Stimulated activated CD4-positive, alpha-beta T cell treated with anti-CD3 and anti-CD28 coated beads, TNF-alpha, amount 100 ng/mL, for 24 hours (primary cell): Measurements from ENCODE around the gene DGKG.

Experiments used
- DNase-seq, 3 experiments: peaks; one replicate each; pipeline ENCODE4 v3.0.0-alpha.2; 2020; ENCODE audit warnings: low read depth in 3 of 3

Gene DGKG

DNA sequence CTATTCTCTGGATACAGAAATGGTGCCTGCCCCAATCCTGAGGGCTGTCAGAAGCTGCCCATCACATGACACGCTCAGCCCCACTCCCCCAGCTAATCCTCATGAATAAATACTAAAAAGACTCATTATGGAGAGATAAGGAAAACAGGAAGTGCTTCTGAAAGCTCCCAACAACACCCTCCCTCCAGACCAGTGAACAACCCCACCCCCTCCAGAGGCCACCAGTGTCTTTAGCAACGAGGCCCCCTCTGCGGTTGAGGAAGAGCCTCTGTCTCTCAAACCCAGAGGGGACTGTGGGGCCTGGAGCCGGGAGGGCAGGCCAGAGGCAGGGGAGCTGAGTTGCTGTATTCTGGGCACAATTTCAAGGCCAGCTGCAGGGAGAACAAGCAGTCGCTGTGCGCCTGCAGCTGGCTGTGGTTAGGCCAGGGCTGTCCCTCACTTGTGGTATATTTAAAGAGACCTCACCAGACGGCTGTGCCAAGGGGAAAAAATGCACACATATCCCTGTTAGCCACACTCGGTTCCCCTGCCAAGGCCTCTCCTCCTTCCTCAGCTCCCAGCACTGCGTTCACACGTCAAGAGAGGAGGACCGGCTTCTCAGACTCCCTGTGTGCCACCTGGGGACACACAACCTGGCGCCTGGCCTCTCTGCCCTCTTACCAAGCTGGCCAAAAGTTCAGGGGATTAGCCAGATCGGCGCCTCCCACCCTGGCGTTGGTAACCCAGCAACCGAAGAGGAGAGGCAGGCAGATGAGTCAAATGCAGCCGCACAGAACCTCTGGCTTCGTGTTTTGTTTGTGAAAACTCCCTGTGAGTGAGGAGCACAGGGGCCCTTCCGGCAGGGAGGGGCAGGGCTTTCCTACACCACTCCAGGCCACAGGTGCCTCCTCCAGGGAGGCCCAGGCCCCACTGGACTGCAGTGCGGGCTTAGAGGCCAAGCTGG lies 152.0 kb downstream of the DGKG start:
- DNase-seq: no peak

DNA sequence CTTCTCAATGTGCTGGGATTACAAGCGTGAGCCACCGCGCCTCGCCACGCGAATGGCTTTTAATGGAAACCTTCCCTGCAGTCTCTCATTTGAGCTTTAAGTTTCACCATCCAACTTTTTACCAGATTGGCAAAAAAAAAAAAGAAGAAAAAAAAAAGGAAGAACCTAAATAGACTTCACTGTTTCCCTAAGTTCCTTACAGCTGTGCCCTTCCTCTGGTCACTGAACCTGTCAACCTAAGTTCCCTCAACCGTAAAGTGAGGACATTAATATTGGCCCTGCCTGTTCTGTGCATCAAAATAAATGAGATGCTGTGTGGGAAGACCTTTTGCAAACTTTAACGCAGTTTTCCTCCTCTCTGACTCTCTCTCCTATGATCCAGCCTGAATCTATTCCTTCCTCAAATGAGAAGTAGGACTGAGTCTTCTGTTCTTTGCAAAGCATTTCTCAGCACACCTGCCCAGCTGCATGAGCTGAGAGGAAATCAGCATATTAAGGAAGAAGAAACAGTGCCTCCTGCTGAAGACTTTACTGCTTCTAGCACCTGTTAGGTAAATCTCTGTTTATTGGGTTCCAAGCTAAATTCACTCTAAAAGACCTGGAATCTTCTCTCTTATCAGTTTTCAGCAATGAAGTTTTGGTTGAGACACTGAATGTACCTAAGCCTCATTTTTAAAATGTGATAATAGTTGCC lies 153.6 kb downstream of the DGKG start:
- DNase-seq: no peak

DNA sequence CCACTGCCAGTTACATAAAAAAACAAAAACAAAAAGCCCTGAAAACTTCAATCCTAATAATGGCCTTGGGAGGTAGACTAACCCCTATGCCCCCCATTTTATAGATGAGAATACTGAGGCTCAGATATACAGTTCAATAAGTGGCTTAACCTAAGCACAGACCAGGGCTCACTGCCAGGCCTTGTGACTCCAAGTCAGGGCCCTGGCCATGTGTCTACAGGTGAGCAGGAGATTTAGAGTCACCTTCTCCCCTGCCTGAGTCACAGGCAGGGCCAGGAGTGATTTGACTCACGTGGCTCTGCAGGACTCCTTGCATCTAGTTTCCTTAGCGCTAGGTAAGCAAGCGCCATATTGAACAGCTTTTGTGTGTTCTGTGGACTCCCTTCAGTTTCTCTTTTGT lies 154.5 kb downstream of the DGKG start:
- DNase-seq: no peak

DNA sequence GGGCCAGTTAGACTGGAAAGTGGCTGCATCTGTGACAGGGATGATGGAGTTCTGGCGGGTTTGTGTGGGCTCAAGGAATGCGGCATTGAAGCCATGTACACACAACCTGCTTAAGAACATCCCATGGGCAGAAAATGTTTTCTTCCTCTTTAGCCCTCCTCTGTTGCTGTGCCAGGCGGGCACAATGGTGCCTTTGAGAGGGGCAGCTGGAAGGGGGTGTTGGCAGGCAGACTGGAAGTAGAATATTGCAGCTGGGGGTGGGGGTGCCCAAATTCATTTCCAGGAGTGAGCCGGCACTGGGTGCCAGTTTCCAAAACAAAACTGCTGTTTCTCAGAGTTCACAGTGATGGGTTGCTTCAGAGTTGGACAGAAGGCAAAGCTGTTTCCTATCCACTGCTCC lies 161.3 kb downstream of the DGKG start:
- DNase-seq: no peak

DNA sequence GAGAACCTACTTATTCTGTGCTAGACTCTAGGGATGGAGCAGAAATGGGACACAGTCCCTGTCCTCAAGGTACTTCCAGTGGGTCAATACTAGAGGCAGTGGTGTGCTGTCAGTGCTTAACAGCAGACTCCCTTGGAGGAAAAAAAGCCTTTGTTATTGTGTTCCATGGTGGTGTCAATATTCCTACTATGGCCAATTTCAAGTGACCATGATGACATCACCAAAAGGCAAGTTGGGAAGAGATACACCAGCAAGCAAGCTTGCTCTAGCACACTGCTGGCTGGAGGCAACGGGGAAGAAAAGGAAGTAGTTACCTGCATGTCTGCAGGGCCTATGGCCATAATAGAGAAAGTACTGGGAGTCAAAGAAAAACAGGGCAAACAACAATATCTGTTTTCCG lies 163.6 kb downstream of the DGKG start:
- no peak for DNase-seq

DNA sequence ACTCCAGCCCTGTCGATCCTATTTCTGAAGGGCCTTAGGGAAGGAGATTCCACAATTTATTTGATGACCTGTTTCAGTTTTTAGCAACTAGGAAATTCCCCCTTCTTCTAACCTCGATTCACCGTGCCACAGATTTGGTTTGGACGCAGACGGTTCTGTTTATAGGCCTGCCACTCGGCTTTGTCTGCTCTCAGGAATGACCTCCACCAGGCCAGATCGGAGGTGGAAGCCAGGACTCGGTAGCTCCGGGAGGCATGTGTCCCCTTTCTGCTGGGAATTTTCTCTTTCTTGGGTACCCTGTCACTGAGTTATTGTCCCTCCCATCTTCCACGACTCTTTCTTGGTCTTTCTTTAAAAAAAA lies 167.6 kb downstream of the DGKG start:
- no peak for DNase-seq

DNA sequence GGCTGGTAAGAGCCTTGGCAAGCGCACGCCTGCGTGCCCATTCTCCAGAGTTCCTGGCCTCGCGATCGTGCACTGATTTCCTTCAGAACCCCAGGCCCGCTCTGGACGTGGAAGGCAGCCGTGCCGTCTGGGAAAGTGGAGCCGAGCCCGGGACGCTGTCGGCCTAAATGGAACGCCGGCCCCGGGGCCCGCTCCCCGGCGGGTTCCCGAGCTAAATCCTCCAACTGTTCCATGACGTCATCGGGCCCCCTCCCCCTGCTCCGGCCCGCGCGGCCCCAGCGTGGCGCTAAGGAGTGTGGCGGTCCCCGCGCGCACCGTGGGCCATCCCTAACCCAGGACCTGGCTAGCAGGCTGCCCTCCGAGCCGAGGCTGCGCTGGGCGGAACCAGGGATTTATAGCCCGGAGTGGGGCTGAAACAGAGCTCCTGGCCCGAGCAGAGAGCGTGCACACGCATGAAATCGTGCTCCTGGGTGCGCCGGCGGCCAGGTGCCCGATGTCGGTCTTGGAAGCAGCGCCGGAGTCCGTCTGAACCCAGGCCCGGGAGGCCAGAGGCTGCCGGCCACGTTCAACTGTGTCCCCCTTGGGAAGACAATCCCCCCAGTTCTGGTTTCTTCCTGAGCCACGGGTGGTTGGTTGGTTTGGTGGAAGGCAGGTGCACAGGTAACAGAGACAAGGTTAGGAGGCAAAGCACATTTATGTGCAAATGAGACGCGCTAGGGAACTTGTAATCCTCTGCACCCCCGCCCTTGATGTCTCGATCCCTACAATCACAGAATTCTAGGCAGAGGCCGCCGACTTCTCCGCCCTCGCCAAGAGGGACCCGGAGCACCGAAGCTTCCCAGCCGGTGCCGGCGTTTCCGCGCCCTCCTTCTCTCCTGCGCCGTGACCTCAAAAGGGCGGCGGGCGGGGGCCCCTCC lies 168.2 kb downstream of the DGKG start:
- no peak for DNase-seq

DNA sequence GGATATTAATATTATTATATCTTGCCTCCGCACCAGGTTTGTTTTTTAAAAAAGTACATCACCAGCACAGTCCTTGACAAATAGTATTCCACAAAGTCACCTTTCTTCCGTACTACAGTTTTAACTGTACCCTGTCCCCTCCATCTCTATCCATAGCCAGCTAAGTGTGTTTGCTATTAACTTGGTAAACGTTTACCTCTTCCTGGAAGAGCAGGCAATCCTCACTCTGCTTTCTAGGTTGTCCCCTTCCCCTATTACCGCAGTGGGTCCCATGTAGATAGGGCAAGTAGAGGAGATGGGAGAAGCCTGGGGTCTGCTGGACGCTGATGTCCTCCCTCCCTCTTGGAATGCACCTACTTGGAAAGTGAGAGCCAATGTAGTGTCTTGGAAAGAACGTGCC lies 169.2 kb downstream of the DGKG start:
- no peak for DNase-seq

DNA sequence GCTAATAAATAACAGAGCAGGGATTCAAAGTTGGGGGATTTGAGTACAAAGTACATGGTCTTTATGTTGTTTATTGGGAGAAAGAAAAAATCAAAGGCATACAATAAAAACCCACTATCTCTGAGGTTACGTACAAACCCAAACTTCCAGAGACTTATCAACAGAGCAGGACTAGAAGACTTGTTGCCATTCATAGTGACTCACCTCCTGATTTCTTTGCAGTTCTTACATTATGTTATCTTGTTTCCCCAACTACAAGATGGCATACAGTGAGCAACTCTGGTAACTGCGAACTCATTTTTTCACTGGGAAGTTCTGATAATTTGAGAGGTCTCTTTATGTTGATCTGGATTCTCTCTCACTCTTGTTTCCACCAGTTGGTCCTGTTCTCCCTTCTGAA lies 172.5 kb downstream of the DGKG start:
- DNase-seq: no peak

DNA sequence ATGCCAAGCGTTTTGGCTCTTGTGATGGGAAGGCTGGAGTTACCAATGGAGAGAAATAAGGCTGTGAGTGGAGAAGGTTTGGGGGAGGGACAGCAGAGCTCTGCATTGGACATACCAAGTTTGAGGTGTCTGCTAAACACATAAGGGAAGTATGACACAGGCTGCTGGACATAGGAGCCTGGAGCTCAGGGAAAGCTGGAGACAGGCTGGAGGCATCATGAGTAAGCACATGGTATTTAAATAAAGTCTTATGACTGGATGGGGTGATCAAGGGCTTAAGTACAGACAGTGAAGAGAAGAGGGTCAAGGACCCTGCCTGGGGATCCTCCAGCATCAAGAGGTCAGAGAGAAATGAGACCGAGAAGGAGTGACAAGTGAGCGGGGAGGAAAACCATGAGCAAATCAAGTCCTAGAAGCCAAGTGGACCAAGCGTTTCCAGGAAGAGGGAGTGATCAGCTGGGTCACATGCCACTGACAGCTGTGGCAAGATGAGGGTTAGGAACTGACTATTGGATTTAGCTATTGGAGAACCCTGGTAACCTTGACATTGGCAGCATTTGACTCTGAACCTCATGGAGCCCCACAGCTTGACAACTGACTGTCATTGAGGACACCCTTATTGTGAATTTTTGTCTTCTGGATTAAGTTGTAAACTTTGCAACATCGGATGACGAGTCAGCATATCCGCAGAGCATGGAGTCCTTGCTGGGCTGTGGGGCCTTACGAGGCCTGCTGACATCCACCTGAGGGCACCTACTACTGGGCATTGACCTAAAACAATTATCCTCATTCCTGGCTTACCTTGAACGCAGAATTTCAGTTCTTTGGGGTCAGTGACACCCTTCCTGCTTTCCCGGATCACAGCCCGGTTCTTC lies 174.4 kb downstream of the DGKG start:
- DNase-seq: no peak

DNA sequence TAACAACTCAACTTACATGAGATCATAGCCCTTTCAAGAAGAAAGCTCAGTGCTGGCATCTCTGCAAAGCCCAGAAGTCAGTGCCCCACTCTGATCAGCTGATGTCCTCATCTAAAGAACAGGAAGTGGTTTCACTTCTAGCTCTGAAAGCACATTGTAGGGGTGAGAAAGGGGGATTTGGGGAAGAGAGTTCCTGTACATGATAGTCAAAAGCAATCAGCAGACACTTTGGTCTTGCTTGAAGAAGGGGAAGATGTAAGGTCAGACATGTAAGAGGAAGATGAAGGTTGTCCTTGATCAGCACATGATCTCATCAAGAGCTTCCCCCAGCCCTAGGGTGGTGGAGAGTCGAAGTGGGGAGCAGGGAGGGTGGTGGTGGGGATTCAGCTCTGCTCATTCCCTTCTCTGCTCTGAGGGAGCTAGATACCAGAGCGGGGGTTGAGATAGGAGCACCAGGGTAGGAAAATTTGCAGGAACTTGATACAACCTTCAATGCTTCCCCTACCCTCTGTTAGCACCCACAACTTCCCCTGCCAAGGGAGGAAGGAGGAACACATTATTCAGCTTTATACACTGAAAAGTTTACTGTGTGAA lies 176.7 kb downstream of the DGKG start:
- DNase-seq: no peak

DNA sequence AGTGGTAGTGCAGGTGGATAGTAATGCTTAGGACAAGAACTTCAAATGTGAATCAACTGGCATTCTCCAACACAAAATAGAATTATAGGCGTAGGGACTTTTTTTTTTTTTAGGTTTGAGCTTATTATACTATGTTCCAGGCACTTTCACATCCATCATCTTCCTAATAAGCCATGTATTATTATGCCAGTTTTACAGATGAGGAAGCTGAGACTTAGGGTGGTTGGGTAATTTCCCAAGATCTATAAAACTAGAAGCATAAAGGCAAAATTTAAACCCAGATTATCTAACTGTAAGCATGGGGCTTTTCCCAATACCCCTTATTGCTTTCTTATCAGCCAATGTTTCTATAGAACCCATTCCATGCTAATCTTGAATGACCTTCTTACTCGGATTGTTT lies 178.0 kb downstream of the DGKG start:
- DNase-seq: no peak

DNA sequence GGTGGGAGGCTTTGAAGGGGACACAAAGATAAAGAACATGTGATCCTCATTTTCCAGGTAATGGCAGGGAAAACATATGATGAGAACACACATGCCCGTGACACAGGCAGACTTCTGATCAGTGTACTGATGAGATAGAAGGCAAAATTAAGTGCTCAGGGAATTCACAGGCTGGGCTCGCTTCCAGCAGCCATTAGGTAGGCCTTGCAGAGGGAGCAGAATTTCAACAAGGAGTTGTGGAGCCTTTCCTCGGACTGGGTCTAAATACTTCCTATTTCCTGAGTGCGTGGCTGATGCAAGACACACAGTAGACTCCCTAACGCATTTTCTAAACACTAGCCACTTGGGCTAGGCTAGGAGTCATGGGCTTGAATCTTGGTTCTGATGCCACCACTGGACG lies 179.2 kb downstream of the DGKG start:
- no peak for DNase-seq

DNA sequence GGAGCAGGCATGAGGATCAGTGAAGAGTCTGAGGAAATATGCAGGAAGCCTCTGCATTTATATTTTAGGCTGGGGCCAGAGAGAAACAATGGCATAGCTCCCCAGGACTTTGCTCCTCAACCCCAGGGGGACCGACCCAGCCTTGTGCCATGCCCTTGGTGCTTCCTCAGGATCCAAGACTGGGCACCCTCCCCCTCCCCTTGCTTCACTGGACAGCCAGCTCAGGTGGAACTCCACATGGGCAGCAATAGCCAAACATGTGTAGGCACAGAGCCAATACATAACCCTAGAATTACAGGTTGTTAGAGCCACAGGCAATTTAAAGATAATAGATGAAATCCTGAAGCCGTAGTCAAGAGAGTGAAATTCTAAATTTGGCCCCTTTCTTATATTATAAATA lies 180.1 kb downstream of the DGKG start:
- DNase-seq: no peak

DNA sequence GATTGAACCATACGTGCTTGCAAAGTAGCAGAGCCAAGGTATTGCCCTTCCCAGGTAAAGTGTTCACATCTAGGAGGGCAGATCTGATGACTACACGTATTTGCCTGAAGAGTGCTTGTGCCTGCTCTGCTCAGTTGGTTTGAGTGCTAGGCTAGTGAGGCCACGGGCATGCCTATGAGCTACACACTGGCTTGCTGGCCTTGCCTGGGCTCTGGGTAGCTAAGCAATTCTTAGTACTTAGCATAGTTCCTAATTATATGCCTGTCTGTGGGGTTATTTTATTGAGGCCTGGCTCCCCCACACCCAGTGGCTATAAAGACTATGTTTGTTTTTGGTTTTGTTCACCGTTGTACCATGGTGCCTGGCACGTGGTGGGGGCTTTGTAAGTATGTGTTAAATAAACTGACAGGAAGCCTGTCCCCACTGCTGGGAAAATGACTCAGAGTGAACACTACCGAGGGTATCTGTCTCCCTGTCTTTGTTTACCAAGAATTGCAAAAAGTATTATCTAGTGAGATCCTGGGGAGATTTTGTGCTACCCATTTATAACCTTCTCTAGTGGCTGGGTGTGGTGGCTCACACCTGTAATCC lies 181.0 kb downstream of the DGKG start:
- no peak for DNase-seq

DNA sequence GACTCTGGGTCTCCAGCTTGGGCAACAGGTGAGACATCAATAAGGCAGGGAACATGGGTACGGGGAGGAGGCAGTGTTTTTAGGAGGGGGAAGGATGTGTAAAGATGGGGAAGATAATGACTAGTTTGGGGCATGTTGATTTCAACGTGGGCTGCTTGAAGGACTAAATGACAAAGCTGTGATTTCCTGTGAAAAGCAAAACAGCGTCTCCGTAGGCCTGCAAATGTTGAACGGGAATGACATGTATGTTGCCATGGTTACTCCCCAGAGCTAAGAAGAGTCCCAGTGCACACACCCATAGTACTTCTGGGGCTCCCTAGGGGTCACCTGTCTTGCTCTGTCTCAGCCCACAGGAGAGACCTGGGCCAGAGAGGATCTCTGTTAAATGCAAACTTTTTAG lies 181.9 kb downstream of the DGKG start:
- DNase-seq: no peak

DNA sequence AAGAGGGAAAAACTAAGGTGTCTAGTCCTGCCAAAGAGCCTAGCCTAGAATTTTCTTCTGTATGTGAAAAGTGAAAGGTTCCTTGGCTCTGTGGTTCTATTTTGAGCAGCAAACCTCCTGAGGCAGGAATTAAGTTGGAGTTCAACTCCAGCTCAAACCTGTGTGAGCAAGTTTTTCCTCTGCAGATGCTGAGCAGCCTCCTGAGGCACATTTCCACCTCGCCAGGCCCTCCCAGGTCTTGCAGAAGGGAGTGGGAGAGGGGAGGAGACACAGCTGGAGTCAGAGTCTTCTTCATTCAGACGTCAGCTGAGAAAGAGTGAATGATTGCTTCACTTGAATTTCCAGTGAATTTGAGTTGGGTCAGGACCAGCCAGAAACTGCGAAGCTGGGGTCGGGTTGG lies 183.6 kb downstream of the DGKG start:
- no peak for DNase-seq

DNA sequence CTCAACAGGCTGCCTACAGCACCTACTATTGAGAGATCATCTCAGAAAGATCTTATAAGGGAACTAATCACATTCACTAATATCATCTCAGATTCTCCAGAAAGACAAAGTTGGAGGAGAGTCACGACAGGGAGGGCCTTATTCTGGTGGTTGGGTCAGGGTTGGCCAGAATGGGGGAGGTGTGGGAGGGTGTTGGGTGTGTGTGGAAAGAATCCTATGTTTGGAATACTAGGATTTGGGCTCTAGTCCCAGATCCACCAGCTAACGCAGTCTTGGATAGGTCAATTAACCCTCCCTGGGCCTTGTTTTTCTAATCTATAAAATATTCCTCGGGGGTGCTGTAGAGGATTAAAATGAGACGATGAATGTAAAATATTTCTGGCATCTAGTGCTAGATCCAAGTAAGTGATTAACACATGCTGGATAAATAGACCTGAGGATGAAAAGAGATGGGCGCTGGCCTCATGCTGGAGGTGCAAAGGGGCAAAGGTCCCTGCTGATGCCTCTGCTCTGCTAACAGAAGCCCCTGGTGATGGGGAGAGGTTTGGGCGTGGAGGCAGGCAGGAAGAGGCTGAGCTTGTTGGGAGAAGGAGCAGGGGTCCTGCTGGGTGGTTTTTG lies 185.6 kb downstream of the DGKG start:
- DNase-seq: no peak

DNA sequence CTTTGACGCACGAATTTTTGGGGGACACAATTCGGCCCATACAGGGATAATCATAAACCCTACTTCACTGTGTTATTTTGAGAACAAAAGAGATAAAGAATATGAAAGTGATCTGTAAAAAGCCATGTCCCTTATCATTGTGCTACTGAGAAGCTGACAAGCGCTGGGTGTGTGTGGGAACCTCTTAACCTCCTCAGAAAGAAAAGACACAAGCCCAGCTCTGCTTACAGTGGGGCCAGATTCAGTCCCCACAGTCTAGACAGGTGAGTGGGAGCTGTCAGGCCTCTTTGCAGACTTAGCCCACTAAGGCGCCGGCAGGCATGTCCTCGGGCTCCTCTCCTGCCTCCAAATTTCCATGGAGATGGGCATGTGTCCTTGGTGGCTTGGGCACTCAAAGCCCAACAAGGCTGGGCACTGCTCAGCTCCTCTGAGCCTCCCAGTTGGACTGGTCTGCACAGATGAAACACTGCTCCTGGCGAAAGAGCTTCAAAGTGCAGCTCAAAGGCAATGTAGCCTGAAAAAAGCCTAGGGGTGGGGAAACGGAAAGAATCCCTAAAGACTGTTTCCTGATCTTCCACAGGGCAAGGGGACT lies 188.7 kb downstream of the DGKG start:
- no peak for DNase-seq

DNA sequence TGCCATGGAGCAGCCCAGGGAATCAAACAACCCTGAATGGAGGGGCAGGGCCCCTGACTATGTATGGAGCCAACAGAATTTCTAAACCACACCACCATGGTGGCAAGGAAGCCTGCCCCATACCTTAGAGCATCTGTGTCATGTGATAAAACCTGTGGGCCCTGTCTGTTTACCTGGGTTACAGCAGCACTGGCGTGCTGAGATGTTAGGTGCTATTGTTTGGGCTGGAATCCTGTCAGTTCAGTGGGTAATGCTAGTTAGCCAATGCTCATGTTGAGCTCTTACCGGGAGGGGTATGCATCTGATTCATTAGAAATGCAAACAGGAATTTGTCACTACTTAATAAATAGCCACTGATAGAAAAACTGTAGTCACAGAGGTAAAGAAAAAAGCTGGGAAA lies 189.7 kb downstream of the DGKG start:
- no peak for DNase-seq
